ENCODE measurements around the gene HDAC9. TPM values are rescaled to one million over a fixed set of nuclear protein-coding genes. Genes with fewer than 3 reads are reported as not detected.
A peak's percentile ranks its signal among the peaks of the same experiment; 100 is the strongest.

HDAC9 gene
- total RNA-seq, 1 experiment from 2014 or later = 17.1 TPM

DNA sequence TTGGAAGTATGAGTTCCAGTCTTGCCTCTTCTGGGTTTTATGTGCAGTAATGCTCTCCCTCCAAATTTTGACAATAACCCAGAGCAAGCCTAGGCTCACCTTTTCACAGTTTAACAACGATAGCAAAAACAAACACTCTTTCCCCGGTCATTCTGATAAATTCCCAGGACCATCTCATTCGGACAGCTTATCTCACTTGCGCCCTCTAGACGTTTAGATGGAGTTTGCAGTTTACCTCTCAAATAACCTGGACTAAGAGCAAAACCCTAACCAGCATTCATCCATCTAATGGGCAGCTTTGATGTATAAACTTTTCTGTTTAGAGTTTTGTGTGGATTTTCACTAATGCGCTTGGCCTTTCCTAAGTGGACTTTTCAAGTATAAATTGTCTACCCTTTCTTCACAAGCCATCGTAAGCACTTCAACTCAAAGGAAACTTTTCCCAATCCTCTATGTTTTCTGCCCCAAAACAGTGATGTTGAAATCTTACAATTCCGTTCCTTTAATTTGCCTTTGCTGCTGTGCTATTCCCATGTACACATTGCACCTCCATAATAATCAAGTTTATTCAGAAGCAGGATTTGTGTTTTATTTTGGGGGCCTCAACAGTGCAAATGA, 114.9 kb downstream of the HDAC9 start:
- H3K27me3 ChIP-seq (ENCODE audit: control insufficient read depth, insufficient read depth, low read length) = no peaks in the 10 kb centered on the region
- in situ Hi-C loops (cut with HindIII; ENCODE audit: low pct_unique_long_range_greater_than_20kb, low sequenced_read_pairs) (no loop called here), intact Hi-C loops (cut with micrococcal nuclease; ENCODE audit: unreplicated experiment) (no loop called here)
- no peak for ATAC-seq
- BruUV-seq (replicated peaks) = no TSS peak
- POLR2A ChIA-PET = no interaction called here
- H3K9me3 ChIP-seq (ENCODE audit: control insufficient read depth, insufficient read depth, low read depth, low read length) = no peaks in the 10 kb centered on the region; the same call in 1 of the 2 replicates
- TF ChIP-seq TCF7L2 (IDR thresholded peaks at IDR 0.05; ENCODE audit: low read depth, low read length) (no peak), SIN3A (IDR thresholded peaks at IDR 0.05; ENCODE audit: borderline replicate concordance, insufficient read depth, low read depth, low read length) (no peak), POLR2AphosphoS5 (IDR thresholded peaks at IDR 0.05; ENCODE audit: low read depth, low read length) (no peak)
- TF ChIP-seq, protein P1, sequence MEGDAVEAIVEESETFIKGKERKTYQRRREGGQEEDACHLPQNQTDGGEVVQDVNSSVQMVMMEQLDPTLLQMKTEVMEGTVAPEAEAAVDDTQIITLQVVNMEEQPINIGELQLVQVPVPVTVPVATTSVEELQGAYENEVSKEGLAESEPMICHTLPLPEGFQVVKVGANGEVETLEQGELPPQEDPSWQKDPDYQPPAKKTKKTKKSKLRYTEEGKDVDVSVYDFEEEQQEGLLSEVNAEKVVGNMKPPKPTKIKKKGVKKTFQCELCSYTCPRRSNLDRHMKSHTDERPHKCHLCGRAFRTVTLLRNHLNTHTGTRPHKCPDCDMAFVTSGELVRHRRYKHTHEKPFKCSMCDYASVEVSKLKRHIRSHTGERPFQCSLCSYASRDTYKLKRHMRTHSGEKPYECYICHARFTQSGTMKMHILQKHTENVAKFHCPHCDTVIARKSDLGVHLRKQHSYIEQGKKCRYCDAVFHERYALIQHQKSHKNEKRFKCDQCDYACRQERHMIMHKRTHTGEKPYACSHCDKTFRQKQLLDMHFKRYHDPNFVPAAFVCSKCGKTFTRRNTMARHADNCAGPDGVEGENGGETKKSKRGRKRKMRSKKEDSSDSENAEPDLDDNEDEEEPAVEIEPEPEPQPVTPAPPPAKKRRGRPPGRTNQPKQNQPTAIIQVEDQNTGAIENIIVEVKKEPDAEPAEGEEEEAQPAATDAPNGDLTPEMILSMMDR (IDR thresholded peaks at IDR 0.05) = peak; percentile 78
- TF ChIP-seq, protein P2, sequence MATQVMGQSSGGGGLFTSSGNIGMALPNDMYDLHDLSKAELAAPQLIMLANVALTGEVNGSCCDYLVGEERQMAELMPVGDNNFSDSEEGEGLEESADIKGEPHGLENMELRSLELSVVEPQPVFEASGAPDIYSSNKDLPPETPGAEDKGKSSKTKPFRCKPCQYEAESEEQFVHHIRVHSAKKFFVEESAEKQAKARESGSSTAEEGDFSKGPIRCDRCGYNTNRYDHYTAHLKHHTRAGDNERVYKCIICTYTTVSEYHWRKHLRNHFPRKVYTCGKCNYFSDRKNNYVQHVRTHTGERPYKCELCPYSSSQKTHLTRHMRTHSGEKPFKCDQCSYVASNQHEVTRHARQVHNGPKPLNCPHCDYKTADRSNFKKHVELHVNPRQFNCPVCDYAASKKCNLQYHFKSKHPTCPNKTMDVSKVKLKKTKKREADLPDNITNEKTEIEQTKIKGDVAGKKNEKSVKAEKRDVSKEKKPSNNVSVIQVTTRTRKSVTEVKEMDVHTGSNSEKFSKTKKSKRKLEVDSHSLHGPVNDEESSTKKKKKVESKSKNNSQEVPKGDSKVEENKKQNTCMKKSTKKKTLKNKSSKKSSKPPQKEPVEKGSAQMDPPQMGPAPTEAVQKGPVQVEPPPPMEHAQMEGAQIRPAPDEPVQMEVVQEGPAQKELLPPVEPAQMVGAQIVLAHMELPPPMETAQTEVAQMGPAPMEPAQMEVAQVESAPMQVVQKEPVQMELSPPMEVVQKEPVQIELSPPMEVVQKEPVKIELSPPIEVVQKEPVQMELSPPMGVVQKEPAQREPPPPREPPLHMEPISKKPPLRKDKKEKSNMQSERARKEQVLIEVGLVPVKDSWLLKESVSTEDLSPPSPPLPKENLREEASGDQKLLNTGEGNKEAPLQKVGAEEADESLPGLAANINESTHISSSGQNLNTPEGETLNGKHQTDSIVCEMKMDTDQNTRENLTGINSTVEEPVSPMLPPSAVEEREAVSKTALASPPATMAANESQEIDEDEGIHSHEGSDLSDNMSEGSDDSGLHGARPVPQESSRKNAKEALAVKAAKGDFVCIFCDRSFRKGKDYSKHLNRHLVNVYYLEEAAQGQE (IDR thresholded peaks at IDR 0.05; ENCODE audit: insufficient read depth in 1 of 2, low read depth in 2 of 2, low read length in 1 of 2) = no peak
- DNase-seq (ENCODE audit: low read depth, low spot score) = peak; percentile 25
- H3K4me1 ChIP-seq (ENCODE audit: control insufficient read depth, insufficient read depth, low read length) = no peaks in the 10 kb centered on the region
- CTCF ChIA-PET = interaction anchor here (0.5 kb wide), 1 partner anchor 21 kb away, joined by 5 read pairs; no protein-coding TSS in a partner anchor
- no peak overlapping the region for H3K27ac ChIP-seq (ENCODE audit: low read length)
- H3K4me3 ChIP-seq (ENCODE audit: low read depth in 2 of 2, low read length in 2 of 2) = no peak overlapping the region
- no peaks in the 10 kb centered on the region for H3K36me3 ChIP-seq (ENCODE audit: control insufficient read depth, insufficient read depth, low read length)

DNA sequence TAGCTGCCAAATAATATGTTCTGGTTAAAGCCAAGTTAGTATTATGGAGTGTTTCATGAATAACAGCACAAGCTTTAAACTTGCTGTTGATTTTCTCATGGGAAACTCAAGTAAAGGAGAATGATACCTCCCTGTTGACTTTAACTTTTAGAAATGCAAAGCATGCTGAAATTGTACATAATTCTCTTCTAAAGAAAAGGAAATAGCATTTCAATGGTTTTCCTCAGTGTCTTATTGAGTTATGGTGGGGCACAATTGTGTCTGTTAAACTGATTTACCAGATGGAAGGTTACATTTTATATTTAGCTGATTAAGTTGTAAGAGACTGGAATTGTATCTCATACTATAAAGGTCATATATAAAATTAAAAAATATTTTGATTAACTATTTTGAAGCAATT, 119.3 kb downstream of the HDAC9 start:
- DNase-seq (ENCODE audit: low read depth, low spot score) (no peak), ATAC-seq (no peak)
- POLR2A ChIA-PET = no interaction called here
- intact Hi-C loops (cut with micrococcal nuclease; ENCODE audit: unreplicated experiment) (no loop called here), in situ Hi-C loops (cut with HindIII; ENCODE audit: low pct_unique_long_range_greater_than_20kb, low sequenced_read_pairs) (no loop called here)
- no TSS peak for BruUV-seq (replicated peaks)
- H3K27ac ChIP-seq (ENCODE audit: low read length) = no peak overlapping the region
- H3K4me1 ChIP-seq (ENCODE audit: control insufficient read depth, insufficient read depth, low read length) = no peaks in the 10 kb centered on the region
- H3K4me3 ChIP-seq (ENCODE audit: low read depth in 2 of 2, low read length in 2 of 2) = no peak overlapping the region
- no peaks in the 10 kb centered on the region for H3K27me3 ChIP-seq (ENCODE audit: control insufficient read depth, insufficient read depth, low read length)
- no peaks in the 10 kb centered on the region for H3K36me3 ChIP-seq (ENCODE audit: control insufficient read depth, insufficient read depth, low read length)
- CTCF ChIA-PET = no interaction called here
- TF ChIP-seq SIN3A (IDR thresholded peaks at IDR 0.05; ENCODE audit: borderline replicate concordance, insufficient read depth, low read depth, low read length) (no peak), TCF7L2 (IDR thresholded peaks at IDR 0.05; ENCODE audit: low read depth, low read length) (no peak), POLR2AphosphoS5 (IDR thresholded peaks at IDR 0.05; ENCODE audit: low read depth, low read length) (no peak)
- TF ChIP-seq, protein P2 (IDR thresholded peaks at IDR 0.05; ENCODE audit: insufficient read depth in 1 of 2, low read depth in 2 of 2, low read length in 1 of 2) = no peak
- TF ChIP-seq, protein P1 (IDR thresholded peaks at IDR 0.05) = no peak
- H3K9me3 ChIP-seq (ENCODE audit: control insufficient read depth, insufficient read depth, low read depth, low read length) = no peaks in the 10 kb centered on the region
